HCT116 (cell line): ENCODE data around the gene NFIA.

Experiments
- CBX3 ChIP-seq: IDR thresholded peaks from 2 replicates; pipeline ENCODE4 v1.6.1; 2012; ENCODE audit warnings: low read depth
- CTCF ChIP-seq, 3 experiments: fragments of 200-600 bp in 1 of 3; sonication (generic) in 1 of 3; IDR thresholded peaks in 2 of 3; conservative IDR thresholded peaks in 1 of 3; 2 replicates each; pipeline ENCODE4 v1.5.1; 2012 to 2017; ENCODE audit warnings: low read depth in 2 of 3, low read length in 2 of 3, antibody characterized with exemption in 1 of 3, borderline replicate concordance in 1 of 3, control low read depth in 1 of 3, mild to moderate bottlenecking in 1 of 3, mixed read lengths in 1 of 3, mixed run types in 1 of 3, moderate library complexity in 1 of 3; ENCODE audit not compliant: insufficient read depth in 1 of 3
- EGR1 ChIP-seq: IDR thresholded peaks from 2 replicates; pipeline ENCODE4 v1.6.1; 2012; ENCODE audit warnings: low read depth
- EZH2 ChIP-seq: fragments of 200-600 bp; sonication (generic); IDR thresholded peaks from 2 replicates; pipeline ENCODE4 v1.6.1; 2017; ENCODE audit warnings: antibody characterized with exemption, mixed run types
- EZH2phosphoT487 ChIP-seq: fragments of 200-600 bp; IDR thresholded peaks from 2 replicates; pipeline ENCODE4 v1.6.1; 2018; ENCODE audit warnings: antibody characterized with exemption, borderline replicate concordance
- MAX ChIP-seq: IDR thresholded peaks from 2 replicates; pipeline ENCODE4 v1.6.1; 2012
- POLR2A ChIP-seq: IDR thresholded peaks from 2 replicates; pipeline ENCODE4 v1.7.0; 2011; ENCODE audit warnings: borderline replicate concordance; ENCODE audit not compliant: insufficient read depth, insufficient read length; ENCODE audit errors: extremely low read depth
- RAD21 ChIP-seq: IDR thresholded peaks from 2 replicates; pipeline ENCODE4 v1.6.1; 2012; ENCODE audit warnings: low read depth, mild to moderate bottlenecking
- SRF ChIP-seq: IDR thresholded peaks from 2 replicates; pipeline ENCODE4 v1.6.1; 2012; ENCODE audit warnings: low read depth
- TCF7L2 ChIP-seq: IDR thresholded peaks from 2 replicates; pipeline ENCODE4 v1.7.0; 2011; ENCODE audit warnings: borderline replicate concordance, inconsistent platforms; ENCODE audit not compliant: insufficient read depth, insufficient read length; ENCODE audit errors: extremely low read depth
- ZBTB33 ChIP-seq: IDR thresholded peaks from 2 replicates; pipeline ENCODE4 v1.6.1; 2011; ENCODE audit warnings: mild to moderate bottlenecking, low read length, moderate library complexity; ENCODE audit not compliant: insufficient replicate concordance; ENCODE audit errors: extremely low read depth
- ZNF274 ChIP-seq: fragments of 200-500 bp; sonication (Bioruptor generic); IDR thresholded peaks from 2 replicates; pipeline ENCODE4 v1.6.1; 2014; ENCODE audit warnings: mild to moderate bottlenecking, low read depth, low read length, inconsistent platforms

- no peak for TF ChIP-seq CTCF (IDR thresholded peaks at IDR 0.05 in 2 of 3, conservative IDR thresholded peaks at IDR 0.05 in 1 of 3; ENCODE audit: borderline replicate concordance in 1 of 3, insufficient read depth in 1 of 3, low read depth in 2 of 3, low read length in 2 of 3)
- no peak for TF ChIP-seq POLR2A
- no peak for TF ChIP-seq CBX3
- no peak for TF ChIP-seq EZH2
- TF ChIP-seq EGR1, result no peak
- TF ChIP-seq EZH2phosphoT487, result no peak
- TF ChIP-seq SRF, result no peak
- no peak for TF ChIP-seq RAD21
- TF ChIP-seq TCF7L2, result no peak
- TF ChIP-seq ZBTB33, result no peak
- TF ChIP-seq ZNF274, result no peak
- no peak for TF ChIP-seq MAX
Observed at GRCh38 chr1:61162520-61163258, 80.3 kb downstream of the NFIA start.
